Femur (tissue), 1 donor: ENCODE measurements around the gene KCNA10.
"Not testable (repeated sequence)": the region's sequence is repeated elsewhere in the genome, so short reads cannot be mapped to it uniquely, and the experiment has no call there.

ENCODE experiments used
- DNase-seq: peaks from one replicate; pipeline ENCODE4 v3.0.0-alpha.2; 2017

Gene KCNA10

DNA sequence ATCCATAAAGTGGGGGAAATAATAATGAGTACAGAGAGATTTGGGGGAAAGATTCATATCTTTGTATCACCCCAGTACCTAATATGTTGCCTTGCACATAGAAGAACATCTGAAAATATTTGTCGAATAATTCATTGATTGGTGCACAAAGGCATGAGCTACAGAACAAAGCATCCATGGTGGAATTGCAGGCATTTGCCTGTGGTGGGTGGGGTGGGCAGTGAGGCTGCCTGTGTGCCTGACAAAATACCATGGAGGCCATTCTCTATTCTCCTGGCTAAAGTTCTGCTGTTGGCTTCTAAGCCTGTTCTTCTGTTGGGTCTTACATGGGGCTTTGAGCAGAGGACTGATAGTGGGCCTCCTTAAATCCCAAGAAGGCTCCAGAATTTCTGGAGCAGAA, 10.0 kb upstream of the KCNA10 start:
- DNase-seq = no peak

DNA sequence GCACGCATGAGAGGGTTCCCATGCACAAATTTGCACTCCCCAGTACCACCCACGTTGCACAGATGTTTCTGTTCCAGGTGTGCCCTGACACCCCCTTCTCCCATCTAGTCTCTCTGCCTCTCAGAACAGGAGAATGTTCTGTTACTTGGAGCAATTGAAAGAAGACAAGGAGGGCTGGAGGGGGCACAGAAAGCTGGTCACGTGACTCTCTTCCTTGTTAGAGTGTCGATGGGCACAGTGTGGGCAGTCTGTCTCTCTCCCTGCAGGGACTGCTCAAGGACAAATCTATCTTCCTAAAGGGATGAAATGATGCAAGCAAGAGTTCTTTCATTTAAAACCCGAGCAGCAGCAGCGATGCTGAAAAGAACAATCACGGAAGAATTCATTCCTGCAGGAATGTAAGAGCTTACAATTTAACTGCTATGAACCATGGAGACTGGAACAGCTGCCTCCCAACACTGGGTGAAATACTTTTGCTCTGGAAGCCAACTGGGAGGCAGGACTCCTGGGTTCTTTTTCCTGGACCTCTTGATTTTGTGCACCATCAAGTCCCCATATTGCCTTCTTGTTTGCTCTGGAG, 7.3 kb upstream of the KCNA10 start:
- DNase-seq = no peak

DNA sequence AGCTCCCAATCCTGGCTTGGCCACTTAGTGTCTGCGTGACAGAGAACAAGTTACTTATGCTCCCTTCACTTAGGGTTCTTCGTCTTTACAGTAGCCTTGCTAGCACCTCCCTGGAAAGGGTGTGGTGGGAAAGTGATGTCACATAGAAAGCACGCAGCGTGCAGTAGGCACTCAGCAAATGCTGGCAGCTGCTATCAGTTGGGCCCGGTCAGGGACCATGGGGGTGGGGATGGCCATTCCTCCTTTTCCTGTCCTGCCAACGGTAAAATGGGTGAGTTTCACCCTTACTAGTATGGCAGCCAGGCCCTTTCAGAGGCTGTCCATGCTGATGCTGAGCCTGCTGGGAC, 6.2 kb upstream of the KCNA10 start:
- no peak for DNase-seq

DNA sequence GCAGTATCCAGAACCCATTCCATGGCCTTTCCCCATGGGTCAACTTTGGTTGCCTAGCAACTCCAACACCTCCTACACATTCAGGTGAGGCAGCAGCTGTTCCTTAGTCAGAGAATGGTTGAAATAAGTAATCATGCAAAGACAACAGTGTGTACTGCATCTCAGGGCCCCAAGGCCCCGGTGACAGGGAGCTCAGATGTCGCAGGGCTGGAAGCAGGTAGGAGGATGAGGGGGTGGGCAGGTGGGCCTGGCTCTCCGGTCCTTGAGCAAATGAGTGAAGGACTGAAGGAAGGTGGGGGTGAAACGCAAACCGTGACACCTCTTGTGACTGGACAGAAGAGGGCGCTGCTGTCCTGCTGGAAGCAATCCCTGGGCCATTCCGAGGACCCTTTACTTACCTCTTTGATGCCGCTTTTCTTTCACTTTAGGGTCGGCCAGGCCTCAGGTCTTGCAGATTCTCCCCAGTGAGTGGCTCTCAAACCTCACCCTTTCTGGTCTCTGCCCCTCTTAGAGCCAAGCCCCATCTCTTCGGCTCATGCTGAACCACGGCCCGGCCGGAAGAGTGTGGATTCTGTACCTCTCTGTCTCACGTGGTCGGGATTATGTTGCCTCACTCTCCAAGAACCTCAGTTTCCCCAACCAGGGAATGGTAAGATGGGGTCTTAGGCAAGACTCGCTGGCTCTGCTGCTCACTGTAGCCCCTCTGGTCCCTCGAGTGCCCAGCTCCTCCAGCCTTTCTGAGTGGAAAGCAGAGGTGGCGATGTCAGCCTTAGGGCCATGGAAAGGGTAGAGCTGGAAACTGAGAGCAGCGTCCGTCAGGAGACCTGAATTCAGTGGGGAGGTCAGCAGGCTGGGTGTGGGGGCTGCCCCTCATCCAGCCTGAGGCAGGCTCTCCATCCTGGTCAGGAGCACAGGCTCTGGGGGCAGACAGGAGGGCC, 5.6 kb upstream of the KCNA10 start:
- DNase-seq = peak; percentile 47

DNA sequence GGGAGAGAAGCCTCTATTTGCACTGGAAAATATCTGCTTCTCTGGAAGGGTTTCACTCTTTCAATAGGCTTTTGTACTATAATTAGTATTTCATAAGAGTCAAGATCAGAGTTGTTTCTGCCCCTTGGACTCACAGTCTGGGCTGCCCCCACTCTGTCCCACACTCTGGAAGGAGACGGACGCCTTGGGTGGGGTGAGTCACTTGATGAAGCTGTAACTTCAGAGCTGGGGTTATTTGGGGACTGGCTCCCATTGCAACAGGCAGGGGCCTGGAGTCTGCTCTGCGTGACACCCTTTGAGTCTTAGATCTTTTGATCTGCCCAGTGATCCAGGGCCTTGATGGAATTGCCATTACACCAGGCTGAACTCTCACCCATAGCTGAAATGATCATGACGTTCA, 4.0 kb upstream of the KCNA10 start:
- no peak for DNase-seq

DNA sequence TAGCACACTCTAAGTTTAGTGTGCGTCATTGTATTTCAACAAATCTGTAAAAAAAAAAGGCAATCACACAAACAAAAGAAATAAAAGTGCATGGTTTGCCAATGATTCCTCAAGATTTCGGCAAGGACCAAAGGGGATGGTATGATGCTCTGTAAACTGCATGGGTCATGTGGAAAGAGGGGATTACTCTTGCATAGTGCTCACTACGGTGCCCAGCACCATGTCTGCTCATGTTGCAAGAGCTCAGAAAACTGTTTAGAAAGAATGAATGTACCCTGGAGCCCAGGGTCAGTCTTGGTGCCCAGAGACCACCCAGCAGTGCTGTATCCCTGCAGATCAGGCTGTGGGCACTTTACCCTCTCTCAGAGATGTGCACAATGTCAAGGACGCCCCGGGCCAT, 3.6 kb upstream of the KCNA10 start:
- no peak for DNase-seq

DNA sequence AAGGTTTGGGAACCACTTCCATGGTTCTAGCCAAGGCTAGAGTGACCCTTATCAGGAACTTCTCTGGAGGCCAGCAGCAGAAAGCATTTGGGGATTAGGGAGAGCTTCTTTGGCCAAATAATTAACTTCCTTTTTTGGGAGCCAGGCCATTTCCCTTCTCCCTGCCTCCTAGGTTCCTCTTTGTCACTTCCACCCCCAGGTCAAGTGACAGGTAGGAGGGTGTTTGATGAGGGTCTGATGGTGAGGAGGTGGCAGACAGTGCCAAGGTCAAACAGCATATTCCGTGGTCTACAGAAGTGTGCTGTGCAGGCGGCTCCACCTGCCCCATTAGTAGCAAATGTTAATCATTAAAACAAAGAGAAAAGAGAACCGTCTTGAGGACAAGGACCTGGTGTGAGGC, 1.9 kb upstream of the KCNA10 start:
- no peak for DNase-seq

DNA sequence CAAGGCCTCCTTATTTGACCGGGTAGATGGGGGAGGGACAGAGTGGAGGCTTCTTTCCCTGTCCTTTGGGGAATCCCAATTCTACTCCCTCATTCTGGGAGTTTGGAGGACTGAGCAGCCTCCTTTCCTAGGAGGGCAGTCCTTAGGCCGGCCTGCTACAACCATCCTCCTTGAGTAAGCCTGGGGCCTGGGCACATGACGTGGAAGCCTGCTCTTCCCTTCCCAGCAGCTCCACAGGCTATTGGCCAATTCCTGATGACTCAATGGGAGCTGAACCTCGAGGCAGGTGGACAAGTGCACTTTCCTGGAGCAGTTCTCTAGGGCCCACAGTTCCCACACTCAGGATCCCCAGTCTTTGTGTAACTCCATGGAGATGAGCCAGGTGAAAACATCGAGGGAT, 3.1 kb downstream of the KCNA10 start:
- no peak for DNase-seq

DNA sequence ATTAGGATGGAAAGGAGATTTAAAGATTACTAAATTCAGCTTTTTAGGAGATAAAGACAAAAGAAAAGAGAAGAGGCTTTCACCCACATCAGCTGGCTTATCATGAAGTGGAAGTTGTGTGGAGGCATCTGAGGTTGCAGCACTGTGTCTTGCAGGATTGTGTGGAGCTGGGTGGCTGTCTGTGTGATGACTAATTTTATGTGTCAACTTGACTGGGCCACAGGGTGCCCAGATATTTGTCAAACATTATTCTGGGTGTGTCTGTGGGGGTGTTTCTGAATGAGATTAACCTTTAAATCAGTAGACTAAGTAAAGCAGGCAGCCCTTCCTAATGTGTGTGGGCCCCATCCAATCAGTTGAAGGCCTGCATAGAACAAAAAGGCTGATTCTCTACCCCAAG, 3.9 kb downstream of the KCNA10 start:
- DNase-seq = no peak

DNA sequence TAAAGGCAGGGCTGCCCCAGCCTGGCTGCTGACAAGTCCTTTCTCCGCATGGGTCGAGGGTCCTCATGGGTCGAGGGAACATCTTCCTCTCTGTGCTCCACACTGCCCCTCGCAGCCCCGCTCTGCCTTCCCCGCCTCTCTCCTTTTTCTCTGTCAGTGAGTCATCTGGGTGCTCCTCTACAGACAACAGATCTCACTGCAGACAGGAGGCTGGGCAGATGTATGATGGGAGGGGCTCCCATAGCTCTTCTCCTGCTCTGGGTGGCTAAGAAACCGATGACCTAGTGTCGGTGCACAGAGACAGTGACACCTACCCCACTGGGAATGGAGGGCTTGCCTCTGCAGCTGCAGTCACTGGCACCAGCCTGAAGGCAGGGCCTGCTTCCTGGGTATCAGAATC, 5.5 kb downstream of the KCNA10 start:
- DNase-seq = no peak

DNA sequence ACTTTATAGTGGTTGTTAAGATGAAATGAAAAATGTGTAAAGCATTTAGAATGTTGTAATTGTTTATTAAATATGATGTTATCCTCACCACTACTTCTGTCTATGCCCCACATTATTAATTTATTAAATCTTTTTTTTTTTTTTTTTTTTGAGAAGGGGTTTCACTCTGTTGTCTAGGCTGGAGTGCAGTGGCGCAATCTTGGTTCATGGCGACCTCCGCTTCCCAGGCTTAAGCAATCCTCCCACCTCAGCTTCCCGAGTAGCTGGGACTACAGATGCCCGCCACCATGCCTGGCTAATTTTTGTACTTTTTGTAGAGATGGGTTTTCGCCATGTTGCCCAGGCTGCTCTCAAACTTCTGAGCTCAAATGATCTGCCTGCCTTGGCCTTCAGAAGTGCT, 7.5 kb downstream of the KCNA10 start:
- no peak for DNase-seq

DNA sequence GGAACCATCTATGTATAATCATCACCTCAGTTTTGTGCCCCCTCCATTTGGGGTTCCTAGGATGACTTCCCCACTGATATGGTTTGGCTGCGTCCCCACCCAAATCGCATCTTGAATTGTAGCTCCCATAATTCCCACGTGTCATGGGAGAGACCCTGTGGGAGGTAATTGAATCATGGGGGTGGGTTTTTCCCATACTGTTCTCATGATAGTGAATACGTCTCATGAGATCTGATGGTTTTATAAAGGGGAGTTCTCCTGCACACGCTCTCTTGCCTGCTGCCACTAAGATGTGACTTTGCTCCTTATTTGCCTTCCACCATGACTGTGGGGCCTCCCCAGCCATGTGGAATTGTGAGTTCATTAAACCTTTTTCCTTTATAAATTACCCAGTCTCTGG, 8.1 kb downstream of the KCNA10 start:
- DNase-seq = not testable (repeated sequence)

DNA sequence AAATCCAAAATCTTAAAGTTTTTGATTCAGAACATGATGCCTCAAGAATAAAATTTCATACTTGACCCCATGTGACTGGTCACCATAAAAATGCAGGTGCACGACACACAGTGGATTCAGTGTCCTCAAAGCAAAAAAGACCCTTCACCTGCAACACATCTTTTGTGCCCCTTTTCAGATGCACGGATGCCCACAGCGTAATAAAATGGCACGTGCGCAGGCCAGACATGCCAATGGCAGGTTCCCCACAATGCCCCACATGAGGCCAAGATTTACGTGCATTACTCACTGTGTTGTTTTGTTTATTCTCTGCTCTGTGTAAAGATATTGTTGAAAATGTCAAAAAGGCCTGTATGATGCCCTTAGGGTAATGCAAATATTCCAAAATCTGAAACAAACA, 9.3 kb downstream of the KCNA10 start:
- DNase-seq = no peak

DNA sequence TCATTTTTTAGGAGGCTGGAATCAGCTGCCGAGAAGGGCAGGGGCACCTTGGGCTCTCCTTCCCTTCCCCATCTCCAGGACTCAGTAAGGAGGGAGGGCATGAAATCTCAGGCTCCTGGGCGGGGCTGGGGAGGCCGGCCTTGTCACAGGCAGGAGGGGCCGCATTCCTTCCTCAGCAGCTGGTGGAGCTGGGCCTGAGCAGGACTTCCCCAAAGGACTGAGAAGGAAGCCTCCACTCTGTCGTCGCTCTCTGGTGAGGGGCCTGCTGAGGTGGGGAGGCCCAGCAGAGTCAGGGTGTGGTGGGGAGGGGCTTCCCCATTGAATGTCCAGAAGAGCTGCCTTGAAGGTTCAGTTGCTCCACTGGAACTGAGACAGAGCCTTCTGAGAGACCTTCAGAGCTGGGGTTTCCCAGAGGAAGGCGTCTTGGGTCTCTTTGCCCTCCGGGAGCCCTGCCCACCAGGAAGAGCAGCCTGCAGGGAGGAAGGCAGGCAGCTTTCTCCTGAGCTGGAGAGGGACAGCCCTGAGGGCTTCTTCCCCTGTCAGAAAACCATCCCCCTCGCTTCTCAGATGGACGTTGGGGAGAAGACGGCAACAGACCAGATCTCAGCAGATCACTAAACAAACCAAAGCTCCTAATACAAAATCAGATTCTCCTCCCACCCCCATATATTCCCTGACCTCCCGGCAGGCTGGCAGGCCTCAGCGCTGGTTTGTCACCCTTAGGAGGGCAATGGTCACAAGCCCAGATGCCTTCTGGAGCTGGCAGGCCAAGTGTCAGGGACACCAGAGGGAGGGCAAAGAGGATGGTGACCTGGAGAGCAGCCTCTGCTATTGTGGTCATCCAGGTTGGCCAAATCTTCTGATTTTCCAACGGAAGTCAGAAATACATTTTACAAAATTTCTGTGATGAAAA, 10.7 kb downstream of the KCNA10 start:
- DNase-seq = peak; percentile 47

DNA sequence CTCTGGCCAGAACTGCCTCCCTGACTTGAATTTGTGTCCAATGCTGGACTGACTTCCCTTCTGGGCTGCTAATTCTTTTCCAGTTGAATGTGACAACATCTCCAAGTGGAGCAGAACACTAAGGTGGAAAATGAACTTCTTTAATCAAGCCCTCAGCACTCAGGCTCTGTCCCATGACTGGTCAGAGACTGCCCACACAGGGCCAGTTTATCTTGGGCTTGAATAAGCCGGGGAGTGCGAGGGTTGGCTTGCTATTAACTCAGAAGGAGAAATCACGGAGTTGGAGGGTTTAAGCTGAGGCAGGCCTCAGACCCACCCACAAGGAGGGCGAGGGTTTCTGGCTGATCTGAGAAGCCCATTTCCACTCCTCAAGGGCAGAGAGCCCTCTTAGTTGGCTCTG, 12.4 kb downstream of the KCNA10 start:
- no peak for DNase-seq

DNA sequence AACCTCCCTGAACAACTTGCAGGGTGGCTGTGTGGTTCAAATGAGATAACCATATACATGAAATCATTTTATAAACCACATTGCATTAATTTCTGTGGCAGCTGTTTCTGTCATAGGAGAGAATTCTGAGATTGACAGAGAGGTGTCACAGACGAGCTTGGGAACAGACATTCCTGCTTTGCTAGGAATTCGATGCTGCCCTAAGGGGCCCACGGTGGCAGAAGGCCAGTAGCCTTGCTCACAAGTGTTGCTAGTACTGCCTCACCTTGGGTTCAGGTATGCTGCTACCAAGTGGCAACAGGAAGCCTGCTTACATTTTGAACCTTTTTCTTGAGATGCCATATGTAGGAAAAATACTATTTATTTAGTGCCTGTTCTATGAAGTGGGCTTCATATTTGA, 13.4 kb downstream of the KCNA10 start:
- DNase-seq = no peak

DNA sequence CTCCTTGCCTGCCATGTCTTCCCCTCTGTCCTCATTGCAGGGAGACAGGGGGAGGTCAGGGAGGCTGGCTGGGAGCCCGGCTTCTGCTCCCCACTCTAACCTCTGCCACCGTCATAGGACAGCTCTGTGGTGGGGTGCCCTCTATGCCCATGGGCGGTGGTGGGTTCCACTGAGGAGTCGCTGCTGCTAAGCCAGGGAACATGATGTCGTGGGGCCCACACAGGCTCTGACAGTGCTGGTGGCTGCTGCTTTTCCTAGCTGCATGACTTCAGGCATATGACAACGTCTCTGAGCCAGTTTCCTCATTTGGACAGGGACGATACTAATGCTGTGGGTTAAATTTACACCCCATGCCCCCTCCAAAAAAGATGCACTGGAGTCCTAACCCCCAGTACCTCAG, 14.7 kb downstream of the KCNA10 start:
- no peak for DNase-seq

DNA sequence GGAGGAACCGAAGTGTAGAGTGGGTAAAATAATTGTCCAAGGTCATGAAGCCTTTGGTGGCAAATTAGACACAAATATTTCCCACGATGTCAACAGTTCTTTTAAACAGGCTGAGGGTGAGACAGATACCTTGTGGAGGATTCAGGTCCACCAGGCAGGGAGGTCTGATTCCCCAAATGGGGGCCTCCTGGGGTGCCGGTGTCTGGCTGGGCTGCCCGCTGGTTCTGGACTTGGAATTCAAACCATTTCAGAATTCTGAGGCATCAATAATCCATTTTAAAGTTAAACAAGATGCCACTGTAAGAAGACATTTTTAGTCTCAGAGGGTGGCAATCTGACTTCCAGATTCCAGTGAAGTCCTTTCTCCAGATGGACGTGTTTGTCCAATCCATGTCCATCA, 15.5 kb downstream of the KCNA10 start:
- DNase-seq = no peak

DNA sequence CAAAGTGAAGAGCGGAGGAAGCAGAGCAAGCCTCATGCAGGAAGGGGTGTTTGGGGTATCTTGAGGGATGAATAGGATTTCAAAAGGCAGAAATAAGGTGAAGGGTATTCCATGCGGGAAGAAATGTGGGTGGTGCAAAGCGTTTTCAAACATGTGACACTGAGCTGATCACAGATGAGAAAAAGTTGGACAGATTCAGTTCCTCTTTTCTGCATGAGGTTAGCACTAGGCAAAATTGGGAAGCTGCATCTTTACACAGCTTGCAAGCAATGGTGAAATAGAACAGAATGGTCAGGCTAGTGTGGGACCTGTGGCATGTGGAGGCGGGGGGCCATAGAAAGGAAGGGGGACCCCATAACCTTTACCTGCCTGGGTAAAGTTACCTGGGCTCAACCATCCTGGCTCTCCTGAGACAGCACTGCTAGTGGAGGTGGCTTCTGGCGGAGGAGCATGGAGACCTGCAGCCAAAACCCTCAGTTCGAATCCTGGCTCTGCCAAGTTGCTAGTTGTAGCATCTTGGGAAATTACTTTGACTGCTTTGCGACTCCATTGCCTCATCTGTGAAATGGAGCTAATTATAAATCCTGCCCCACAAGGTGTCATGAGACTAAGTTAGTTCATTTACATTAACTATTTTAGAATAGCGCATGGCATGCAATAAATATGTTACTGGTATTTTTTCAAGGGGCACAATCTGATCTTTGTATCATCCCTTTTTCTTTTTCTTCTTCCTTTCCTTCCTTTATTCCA, 16.4 kb downstream of the KCNA10 start:
- DNase-seq = no peak

DNA sequence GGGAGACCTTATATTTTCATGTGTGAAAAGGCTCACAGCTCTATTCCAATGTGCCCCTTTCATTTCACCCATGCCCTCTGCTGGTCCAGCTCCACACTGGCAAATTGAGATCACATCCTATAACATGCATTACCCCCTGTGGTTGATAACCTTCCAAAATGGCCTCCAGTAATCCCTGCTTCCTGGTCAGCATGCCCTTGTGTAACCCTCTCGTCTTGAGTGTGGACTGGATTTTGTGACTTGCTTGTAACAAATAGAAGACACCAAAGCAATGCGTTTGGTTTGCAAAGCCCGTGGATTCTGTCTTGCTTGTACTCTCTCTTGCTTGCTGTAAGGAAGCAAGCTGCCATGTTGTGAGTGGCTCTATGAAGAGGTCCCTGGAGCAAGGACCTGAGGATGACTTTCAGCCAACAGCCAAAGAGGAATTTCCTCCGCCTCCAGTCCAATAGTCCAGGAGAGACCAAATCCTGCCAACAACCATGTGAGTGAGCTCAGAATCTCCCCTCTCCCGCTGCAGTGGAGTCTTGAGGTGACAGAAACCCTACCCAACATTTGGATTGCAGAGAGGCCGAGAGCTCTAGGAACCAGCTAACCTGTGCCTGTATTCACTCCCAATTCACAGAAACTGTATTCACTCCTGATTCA, 17.4 kb downstream of the KCNA10 start:
- DNase-seq = no peak

DNA sequence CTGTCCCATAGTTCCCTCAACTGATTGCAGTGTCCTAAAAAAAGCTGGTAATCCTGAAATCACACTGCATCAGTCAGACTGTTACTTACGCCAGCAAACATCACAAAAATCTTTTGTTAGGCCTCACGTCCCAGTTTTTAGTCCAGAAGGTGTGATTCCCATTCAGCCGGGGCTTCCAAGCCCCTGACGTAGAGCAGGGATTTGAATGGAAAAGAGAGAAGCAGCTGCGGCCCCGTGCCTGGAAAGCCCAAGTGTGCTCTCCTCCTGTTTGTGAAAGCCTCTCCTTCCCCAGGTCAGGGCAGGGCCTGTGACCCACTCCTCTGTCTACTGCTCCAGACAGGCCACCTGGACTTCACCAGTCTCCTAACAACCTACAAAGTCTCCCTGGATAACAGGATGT, 20.7 kb downstream of the KCNA10 start:
- DNase-seq = no peak

DNA sequence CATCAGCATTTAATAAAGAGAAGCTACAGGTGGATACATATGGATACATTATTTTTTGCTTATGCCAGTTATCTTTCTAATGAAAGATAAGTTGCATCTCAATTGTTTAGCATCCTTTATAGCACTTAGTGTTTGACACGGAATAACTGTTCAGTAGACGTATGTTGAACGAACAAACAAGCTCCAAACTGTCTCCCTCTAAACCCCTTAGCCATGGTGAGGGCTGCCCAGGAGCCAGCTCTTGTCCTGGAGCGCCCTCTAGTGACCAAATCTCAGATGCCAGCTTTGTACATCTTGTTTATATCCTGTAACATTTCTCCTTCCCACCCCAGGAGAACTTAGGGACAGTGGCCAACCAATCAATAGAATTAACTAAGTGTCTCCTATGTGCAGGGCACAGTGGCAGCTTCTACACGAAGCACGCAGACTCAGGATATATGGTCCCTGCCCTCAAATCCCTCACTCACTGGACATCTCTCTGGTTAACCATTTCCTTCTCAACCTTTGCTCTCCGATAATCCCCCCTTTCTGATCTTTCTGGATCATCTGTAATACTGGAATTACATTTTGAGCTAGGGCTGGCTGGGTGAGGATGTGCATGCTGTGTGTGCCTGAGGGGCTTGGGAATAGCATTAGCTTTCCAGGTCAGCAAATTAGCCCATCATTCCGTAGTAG, 22.9 kb downstream of the KCNA10 start:
- peak; percentile 76 for DNase-seq
